ENCODE data around the gene ZNF516. TPM values are rescaled to one million over a fixed set of nuclear protein-coding genes. Genes with fewer than 3 reads are reported as not detected.

ZNF516 gene
- total and polyA plus RNA-seq, 9 donors = 13.5 to 110 (median 95.2) TPM

GRCh38 chr18:76451396-76452331, 43.4 kb downstream of the ZNF516 start:
- peak in 1 of 3 donors; percentile 11 for TF ChIP-seq CTCF (IDR thresholded peaks at IDR 0.05)
- no peak for TF ChIP-seq EP300 (IDR thresholded peaks at IDR 0.05)
- TF ChIP-seq POLR2A (IDR thresholded peaks at IDR 0.05) = no peak
- Histone ChIP-seq H3K36me3 (no peaks in the 10 kb centered on the region), H3K4me1 (ENCODE audit: insufficient read depth) (peaks cover 34% of the 10 kb centered on the region), H3K27me3 (no peaks in the 10 kb centered on the region), H3K4me3 (peak overlapping the region; percentile 53), H3K27ac (peak overlapping the region; percentile 62 to 72), H3K9me3 (no peaks in the 10 kb centered on the region)
- WGBS, 3 donors = 16 to 19% (median 18%) methylated on average over 28 of the region's 28 CpGs
- intact Hi-C loops (cut with DNase I) = no loop called here
- DNase-seq = peak; percentile 8 to 46 (median 32)

- peak overlapping the region; percentile 62 to 72 for H3K27ac ChIP-seq
- H3K27me3 ChIP-seq = no peaks in the 10 kb centered on the region
- peaks cover 34% of the 10 kb centered on the region for H3K4me1 ChIP-seq (ENCODE audit: insufficient read depth)
- TF ChIP-seq POLR2A (IDR thresholded peaks at IDR 0.05) = no peak
- TF ChIP-seq CTCF (IDR thresholded peaks at IDR 0.05) = no peak
- TF ChIP-seq EP300 (IDR thresholded peaks at IDR 0.05) = no peak
- no peaks in the 10 kb centered on the region for H3K36me3 ChIP-seq
- WGBS, 3 donors = 1 to 2% (median 2%) methylated on average over 35 of the region's 35 CpGs
- intact Hi-C loops (cut with DNase I) = no loop called here
- no peaks in the 10 kb centered on the region for H3K9me3 ChIP-seq
- peak overlapping the region; percentile 53 for H3K4me3 ChIP-seq
- peak; percentile 31 to 71 (median 51) for DNase-seq
Observed at GRCh38 chr18:76450452-76451395, 44.3 kb downstream of the ZNF516 start.

- intact Hi-C loops (cut with DNase I) = loop anchor here in 1 of 4 donors (5.0 kb wide), 1 partner anchor 33 kb away; no protein-coding TSS in a partner anchor
- peaks cover 27% of the 10 kb centered on the region for H3K4me1 ChIP-seq (ENCODE audit: insufficient read depth)
- DNase-seq = peak in 3 of 5 donors; percentile 7 to 35 (median 19)
- no peaks in the 10 kb centered on the region for H3K36me3 ChIP-seq
- no peaks in the 10 kb centered on the region for H3K27me3 ChIP-seq
- no peak overlapping the region for H3K4me3 ChIP-seq
- H3K27ac ChIP-seq = peak overlapping the region in 1 of 2 donors; percentile 22
- no peaks in the 10 kb centered on the region for H3K9me3 ChIP-seq
- TF ChIP-seq EP300 (IDR thresholded peaks at IDR 0.05) (no peak), CTCF (IDR thresholded peaks at IDR 0.05) (no peak), POLR2A (IDR thresholded peaks at IDR 0.05) (no peak)
- WGBS, 3 donors = 90 to 95% (median 94%) methylated on average over 5 of the region's 5 CpGs
Observed at GRCh38 chr18:76449111-76449453, 46.0 kb downstream of the ZNF516 start.
